HCT116 (cell line): ENCODE results near the gene PDSS2. TPM values are rescaled to one million over a fixed set of nuclear protein-coding genes. Genes with fewer than 3 reads are reported as not detected.

Source experiments
- ATAC-seq: fragments of 200-7000 bp; cut with Tn5 transposase; 2 replicates; pipeline ENCODE4 v1.9.1; 2020; ENCODE audit warnings: mild to moderate bottlenecking, moderate library complexity
- BruUV-seq: library from RNA; stranded (reverse); fragments of 400-500 nt; replicated peaks from 2 replicates; lab custom pipeline; 2021; lab: Mats Ljungman, UMichigan
- CTCF ChIA-PET: fragments of 300-600 bp; sonication (Branson Sonifier 250); formaldehyde crosslinking; loops from one replicate; lab custom pipeline; 2021; ENCODE audit warnings: antibody characterized with exemption; lab: Charles Lee
- POLR2A ChIA-PET: fragments of 300-600, 350-600 bp; sonication (Branson Sonifier 250); formaldehyde crosslinking; loops from one replicate; lab custom pipeline; 2021; ENCODE audit warnings: antibody characterized with exemption; lab: Charles Lee
- RAD21 ChIA-PET, 2 experiments: fragments of 300-600 bp; sonication (Branson Sonifier 250); formaldehyde crosslinking; loops; one replicate each; lab custom pipeline; 2023; ENCODE audit warnings: low total read pairs in 2 of 2; ENCODE audit not compliant: uncharacterized antibody in 2 of 2, unreplicated experiment in 2 of 2, low non-redundant PET in 1 of 2; lab: Charles Lee
- DNase-seq: peaks from one replicate; pipeline ENCODE4 v3.0.0-alpha.2; 2010; ENCODE audit warnings: low read depth, low spot score
- H2AFZ ChIP-seq: fragments of 200-600 bp; shearing (Covaris generic), sonication (generic); 2 replicates; pipeline ENCODE4 v1.6.1; 2017; ENCODE audit warnings: low read depth, mixed run types, mixed read lengths, antibody characterized with exemption, low read length; ENCODE audit not compliant: poor library complexity, severe bottlenecking
- H3K27ac ChIP-seq: 2 replicates; pipeline ENCODE4 v1.5.1; 2012; ENCODE audit warnings: low read depth, low read length
- H3K27me3 ChIP-seq: fragments of 200-600 bp; sonication (generic); 2 replicates; pipeline ENCODE4 v1.6.1; 2016; ENCODE audit warnings: mixed run types, low read length, mixed read lengths; ENCODE audit not compliant: insufficient read depth
- H3K36me3 ChIP-seq, 2 experiments: fragments of 200-500 bp in 1 of 2; fragments of 200-600 bp in 1 of 2; sonication (Bioruptor generic) in 1 of 2; sonication (generic) in 1 of 2; 2 replicates each; pipeline versions ENCODE4 v1.5.1 to v1.6.1; 2014 to 2016; ENCODE audit warnings: low read length in 2 of 2, inconsistent platforms in 1 of 2, mixed read lengths in 1 of 2, mixed run types in 1 of 2; ENCODE audit not compliant: insufficient read depth in 2 of 2, control insufficient read depth in 1 of 2
- H3K4me1 ChIP-seq, 2 experiments: fragments of 200-600 bp in 1 of 2; sonication (generic) in 1 of 2; 2 replicates each; pipeline versions ENCODE4 v1.5.1 to v1.6.1; 2012 to 2017; ENCODE audit warnings: low read length in 2 of 2, inconsistent platforms in 1 of 2, mild to moderate bottlenecking in 1 of 2, mixed read lengths in 1 of 2, mixed run types in 1 of 2, moderate library complexity in 1 of 2; ENCODE audit not compliant: insufficient read depth in 2 of 2, control insufficient read depth in 1 of 2
- H3K4me2 ChIP-seq: fragments of 200-600 bp; sonication (generic); 2 replicates; pipeline ENCODE4 v1.6.1; 2017; ENCODE audit warnings: mixed run types, low read length, mixed read lengths
- H3K4me3 ChIP-seq, 2 experiments: fragments of 200-600 bp in 1 of 2; sonication (generic) in 1 of 2; replicated peaks in 1 of 2; 2 replicates each; pipeline ENCODE4 v1.5.1; 2011 to 2016; ENCODE audit warnings: low read length in 2 of 2, control low read depth in 1 of 2, low read depth in 1 of 2, mild to moderate bottlenecking in 1 of 2, mixed read lengths in 1 of 2, mixed run types in 1 of 2
- H3K79me2 ChIP-seq: fragments of 200-600 bp; sonication (generic); 2 replicates; pipeline ENCODE4 v1.6.1; 2017; ENCODE audit warnings: mild to moderate bottlenecking, mixed run types, low read length, moderate library complexity, mixed read lengths; ENCODE audit not compliant: insufficient read depth
- H3K9ac ChIP-seq: fragments of 200-600 bp; sonication (generic); 2 replicates; pipeline ENCODE4 v1.6.1; 2016; ENCODE audit warnings: low read length, mixed read lengths
- H3K9me2 ChIP-seq: fragments of 200-600 bp; sonication (generic), shearing (Covaris generic); 2 replicates; pipeline ENCODE4 v1.6.1; 2017; ENCODE audit warnings: mixed run types, mild to moderate bottlenecking, moderate library complexity; ENCODE audit not compliant: insufficient read depth
- H3K9me3 ChIP-seq, 2 experiments: fragments of 200-500 bp in 1 of 2; fragments of 200-600 bp in 1 of 2; sonication (Bioruptor generic) in 1 of 2; sonication (generic) in 1 of 2; 2 replicates each; pipeline ENCODE4 v1.6.1; 2014 to 2017; ENCODE audit warnings: low read length in 2 of 2, mixed read lengths in 2 of 2, inconsistent platforms in 1 of 2, low read depth in 1 of 2, mild to moderate bottlenecking in 1 of 2, mixed run types in 1 of 2, moderate library complexity in 1 of 2; ENCODE audit not compliant: control insufficient read depth in 1 of 2, insufficient read depth in 1 of 2
- H4K20me1 ChIP-seq: fragments of 200-600 bp; sonication (generic), shearing (Covaris generic); 2 replicates; pipeline ENCODE4 v1.6.1; 2017; ENCODE audit warnings: mixed run types, mild to moderate bottlenecking, moderate library complexity; ENCODE audit not compliant: insufficient read depth
- ATF3 ChIP-seq: IDR thresholded peaks from 2 replicates; pipeline ENCODE4 v1.6.1; 2012
- CBX3 ChIP-seq: IDR thresholded peaks from 2 replicates; pipeline ENCODE4 v1.6.1; 2012; ENCODE audit warnings: low read depth
- CEBPB ChIP-seq: IDR thresholded peaks from 2 replicates; pipeline ENCODE4 v1.6.1; 2012; ENCODE audit warnings: low read depth
- CTCF ChIP-seq, 3 experiments: fragments of 200-600 bp in 1 of 3; sonication (generic) in 1 of 3; IDR thresholded peaks in 2 of 3; conservative IDR thresholded peaks in 1 of 3; 2 replicates each; pipeline ENCODE4 v1.5.1; 2012 to 2017; ENCODE audit warnings: low read depth in 2 of 3, low read length in 2 of 3, antibody characterized with exemption in 1 of 3, borderline replicate concordance in 1 of 3, control low read depth in 1 of 3, mild to moderate bottlenecking in 1 of 3, mixed read lengths in 1 of 3, mixed run types in 1 of 3, moderate library complexity in 1 of 3; ENCODE audit not compliant: insufficient read depth in 1 of 3
- EZH2 ChIP-seq: fragments of 200-600 bp; sonication (generic); IDR thresholded peaks from 2 replicates; pipeline ENCODE4 v1.6.1; 2017; ENCODE audit warnings: antibody characterized with exemption, mixed run types
- EZH2phosphoT487 ChIP-seq: fragments of 200-600 bp; IDR thresholded peaks from 2 replicates; pipeline ENCODE4 v1.6.1; 2018; ENCODE audit warnings: antibody characterized with exemption, borderline replicate concordance
- JUND ChIP-seq: IDR thresholded peaks from 2 replicates; pipeline ENCODE4 v1.6.1; 2012
- POLR2A ChIP-seq: IDR thresholded peaks from 2 replicates; pipeline ENCODE4 v1.7.0; 2011; ENCODE audit warnings: borderline replicate concordance; ENCODE audit not compliant: insufficient read depth, insufficient read length; ENCODE audit errors: extremely low read depth
- REST ChIP-seq: IDR thresholded peaks from 2 replicates; pipeline ENCODE4 v1.6.1; 2012; ENCODE audit warnings: low read depth
- SP1 ChIP-seq: IDR thresholded peaks from 2 replicates; pipeline ENCODE4 v1.6.1; 2012; ENCODE audit warnings: low read depth
- SRF ChIP-seq: IDR thresholded peaks from 2 replicates; pipeline ENCODE4 v1.6.1; 2012; ENCODE audit warnings: low read depth
- TCF7L2 ChIP-seq: IDR thresholded peaks from 2 replicates; pipeline ENCODE4 v1.7.0; 2011; ENCODE audit warnings: borderline replicate concordance, inconsistent platforms; ENCODE audit not compliant: insufficient read depth, insufficient read length; ENCODE audit errors: extremely low read depth
- YY1 ChIP-seq: IDR thresholded peaks from 2 replicates; pipeline ENCODE4 v1.6.1; 2011; ENCODE audit warnings: low read length, low read depth, moderate library complexity, mild to moderate bottlenecking; ENCODE audit not compliant: insufficient replicate concordance; ENCODE audit errors: extremely low read depth
- ZFX ChIP-seq: fragments of 450-650 bp; IDR thresholded peaks from 2 replicates; pipeline ENCODE4 v1.6.1; 2017
- intact Hi-C: fragments of 100-400 bp; cut with micrococcal nuclease; formaldehyde crosslinking; loops from 2 replicates; pipeline ENCODE4 v1.10.0; 2022
- total RNA-seq: library from RNA; stranded (reverse); gene quantifications from one replicate; pipeline ENCODE4 v1.2.1, GENCODE V29; 2021; ENCODE audit not compliant: unreplicated experiment

Gene PDSS2
- total RNA-seq, 1 experiment from 2014 or later = 12.2 TPM

DNA sequence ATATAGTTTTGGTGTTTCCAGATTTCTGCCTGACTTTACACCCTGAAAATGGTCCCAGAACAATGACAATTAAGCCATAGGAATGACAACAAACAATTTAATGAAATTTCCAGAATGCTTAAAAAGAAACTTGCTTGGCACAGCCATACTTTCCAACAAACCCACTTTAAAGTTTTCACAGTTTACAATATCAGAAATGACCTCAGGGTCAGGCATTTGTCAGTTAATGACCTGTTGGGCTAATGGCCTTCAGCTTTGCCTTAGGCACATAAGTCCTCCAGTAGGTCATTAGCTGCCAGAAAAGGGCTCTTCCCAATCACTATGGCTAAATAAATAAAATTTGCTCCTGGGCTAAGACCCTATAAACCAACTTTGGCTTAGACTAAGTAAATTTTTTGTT, 199.4 kb downstream of the PDSS2 start:
- no peak for ATAC-seq
- H3K36me3 ChIP-seq = no peaks in the 10 kb centered on the region
- no peaks in the 10 kb centered on the region for H3K79me2 ChIP-seq
- ChIA-PET RAD21 (no interaction called here), CTCF (no interaction called here), POLR2A (no interaction called here)
- BruUV-seq = no TSS peak
- intact Hi-C loops = no loop called here
- no peak overlapping the region for H3K27ac ChIP-seq
- no peaks in the 10 kb centered on the region for H3K4me1 ChIP-seq
- no peaks in the 10 kb centered on the region for H4K20me1 ChIP-seq
- no peak overlapping the region for H3K9ac ChIP-seq
- H3K4me3 ChIP-seq = no peak overlapping the region
- no peaks in the 10 kb centered on the region for H3K27me3 ChIP-seq
- H3K9me3 ChIP-seq = no peaks in the 10 kb centered on the region
- H3K4me2 ChIP-seq = no peak overlapping the region
- H2AFZ ChIP-seq = no peak overlapping the region
- TF ChIP-seq YY1 (no peak), CBX3 (no peak), POLR2A (no peak), ZFX (no peak), EZH2phosphoT487 (no peak), EZH2 (no peak)
- TF ChIP-seq, all 23 proteins: peak for 0
- H3K9me2 ChIP-seq = 0 out of 2 replicates have a peak, but pooled peaks cover 4% of the 10 kb centered on the region
- no peak for DNase-seq

DNA sequence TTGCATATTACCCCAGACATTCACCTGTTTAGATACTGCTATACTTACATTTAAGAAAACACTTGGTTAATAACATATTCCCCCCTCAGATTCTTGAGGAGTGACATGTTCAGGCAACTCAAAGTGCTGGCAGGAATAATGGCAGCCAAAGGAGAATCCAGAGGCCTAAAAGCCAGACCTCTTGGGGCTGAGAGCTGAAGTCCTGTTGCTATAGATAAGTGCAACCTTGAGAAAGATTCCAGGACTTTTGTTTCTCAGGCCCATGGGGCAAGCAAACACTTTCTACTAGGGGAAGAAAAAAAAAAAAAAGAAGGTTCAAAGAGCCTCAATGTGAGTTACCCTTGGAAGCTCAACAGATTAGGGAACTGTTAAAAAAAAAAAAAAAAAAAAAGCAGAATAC, 211.2 kb downstream of the PDSS2 start:
- no peak overlapping the region for H3K4me3 ChIP-seq
- H3K9me3 ChIP-seq = no peaks in the 10 kb centered on the region
- H3K9me2 ChIP-seq = no peaks in the 10 kb centered on the region
- POLR2A ChIA-PET = no interaction called here
- H2AFZ ChIP-seq = no peak overlapping the region
- no TSS peak for BruUV-seq
- no peak overlapping the region for H3K4me2 ChIP-seq
- H3K79me2 ChIP-seq = no peaks in the 10 kb centered on the region
- intact Hi-C loops = no loop called here
- no peak overlapping the region for H3K27ac ChIP-seq
- H3K27me3 ChIP-seq = no peaks in the 10 kb centered on the region
- no peak for ATAC-seq
- RAD21 ChIA-PET = no interaction called here
- H3K4me1 ChIP-seq = no peaks in the 10 kb centered on the region
- CTCF ChIA-PET = interaction anchor here (0.7 kb wide), 1 partner anchor 34 kb away, joined by 3 read pairs; no protein-coding TSS in a partner anchor
- no peaks in the 10 kb centered on the region for H4K20me1 ChIP-seq
- no peaks in the 10 kb centered on the region for H3K36me3 ChIP-seq
- no peak overlapping the region for H3K9ac ChIP-seq
- DNase-seq = no peak
- TF ChIP-seq CEBPB = no peak
- no peak for TF ChIP-seq TCF7L2
- TF ChIP-seq JUND = no peak
- TF ChIP-seq EZH2 = no peak
- no peak for TF ChIP-seq EZH2phosphoT487
- no peak for TF ChIP-seq CTCF (IDR thresholded peaks at IDR 0.05 in 2 of 3, conservative IDR thresholded peaks at IDR 0.05 in 1 of 3; ENCODE audit: borderline replicate concordance in 1 of 3, insufficient read depth in 1 of 3, low read depth in 2 of 3, low read length in 2 of 3)
- no peak for TF ChIP-seq SP1
- no peak for TF ChIP-seq CBX3
- TF ChIP-seq ZFX = no peak
- TF ChIP-seq ATF3 = no peak
- TF ChIP-seq SRF = no peak
- TF ChIP-seq REST = no peak
